ENCODE data around the gene ADAM20. TPM values are rescaled to one million over a fixed set of nuclear protein-coding genes. Genes with fewer than 3 reads are reported as not detected.

ADAM20 gene
- total RNA-seq, 4 donors from 2014 or later, result 0.51 to 4.5 (median 1.7) TPM; not detected in 1

DNA sequence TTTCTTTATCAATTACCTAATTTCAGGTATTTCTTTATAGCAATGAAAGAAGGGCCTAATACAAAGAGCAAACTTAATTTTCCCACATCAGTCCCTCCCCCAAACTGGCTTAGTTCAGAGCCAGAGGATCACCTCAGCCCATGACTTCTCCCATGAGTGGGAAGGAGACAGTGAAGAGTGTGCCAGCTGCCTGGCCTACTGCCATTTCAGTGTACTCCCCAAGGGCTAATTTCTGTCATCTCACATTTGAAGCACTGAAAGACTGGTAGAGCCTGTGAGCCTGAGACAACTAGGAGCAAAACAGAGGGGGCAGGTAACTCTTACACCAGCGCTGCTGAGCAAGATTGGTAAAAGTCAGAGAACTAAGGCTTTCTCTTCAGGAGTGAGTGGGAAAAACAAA lies 29.1 kb upstream of the ADAM20 start:
- no peaks in the 10 kb centered on the region for H3K4me1 ChIP-seq
- TF ChIP-seq, protein P1, sequence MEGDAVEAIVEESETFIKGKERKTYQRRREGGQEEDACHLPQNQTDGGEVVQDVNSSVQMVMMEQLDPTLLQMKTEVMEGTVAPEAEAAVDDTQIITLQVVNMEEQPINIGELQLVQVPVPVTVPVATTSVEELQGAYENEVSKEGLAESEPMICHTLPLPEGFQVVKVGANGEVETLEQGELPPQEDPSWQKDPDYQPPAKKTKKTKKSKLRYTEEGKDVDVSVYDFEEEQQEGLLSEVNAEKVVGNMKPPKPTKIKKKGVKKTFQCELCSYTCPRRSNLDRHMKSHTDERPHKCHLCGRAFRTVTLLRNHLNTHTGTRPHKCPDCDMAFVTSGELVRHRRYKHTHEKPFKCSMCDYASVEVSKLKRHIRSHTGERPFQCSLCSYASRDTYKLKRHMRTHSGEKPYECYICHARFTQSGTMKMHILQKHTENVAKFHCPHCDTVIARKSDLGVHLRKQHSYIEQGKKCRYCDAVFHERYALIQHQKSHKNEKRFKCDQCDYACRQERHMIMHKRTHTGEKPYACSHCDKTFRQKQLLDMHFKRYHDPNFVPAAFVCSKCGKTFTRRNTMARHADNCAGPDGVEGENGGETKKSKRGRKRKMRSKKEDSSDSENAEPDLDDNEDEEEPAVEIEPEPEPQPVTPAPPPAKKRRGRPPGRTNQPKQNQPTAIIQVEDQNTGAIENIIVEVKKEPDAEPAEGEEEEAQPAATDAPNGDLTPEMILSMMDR (IDR thresholded peaks at IDR 0.05), result no peak
- TF ChIP-seq POLR2A (IDR thresholded peaks at IDR 0.05), result no peak
- intact Hi-C loops (cut with DNase I; ENCODE audit: low total_unique reads), result no loop called here
- DNase-seq, result no peak
- H3K9me3 ChIP-seq, result no peaks in the 10 kb centered on the region
- H3K27ac ChIP-seq, result no peak overlapping the region
- no peaks in the 10 kb centered on the region for H3K27me3 ChIP-seq
- no peak overlapping the region for H3K4me3 ChIP-seq
- H3K36me3 ChIP-seq, result no peaks in the 10 kb centered on the region

DNA sequence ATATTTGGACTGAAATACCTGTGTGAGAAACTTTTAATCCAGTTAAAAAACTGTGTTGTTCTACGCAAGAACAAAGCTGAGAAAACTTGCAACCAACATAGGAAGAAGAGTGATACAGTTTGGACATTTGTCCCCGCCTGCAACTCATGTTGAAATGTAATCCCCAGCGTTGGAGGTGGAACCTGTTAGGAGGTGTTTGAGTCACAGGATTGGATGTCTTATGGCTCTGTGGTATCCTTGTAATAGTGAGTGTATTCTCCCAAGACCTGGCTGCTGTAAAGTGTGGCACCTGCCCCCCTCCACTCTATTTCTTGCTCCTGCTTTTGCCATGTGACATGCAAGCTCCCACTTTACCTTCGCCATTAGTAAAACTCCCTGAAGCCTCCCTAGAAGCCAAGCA lies 28.6 kb upstream of the ADAM20 start:
- Histone ChIP-seq H3K27me3 (no peaks in the 10 kb centered on the region), H3K9me3 (no peaks in the 10 kb centered on the region), H3K36me3 (no peaks in the 10 kb centered on the region), H3K4me3 (no peak overlapping the region), H3K4me1 (no peaks in the 10 kb centered on the region), H3K27ac (no peak overlapping the region)
- no peak for DNase-seq
- no peak for TF ChIP-seq POLR2A (IDR thresholded peaks at IDR 0.05)
- TF ChIP-seq, protein P1 (IDR thresholded peaks at IDR 0.05), result no peak
- intact Hi-C loops (cut with DNase I; ENCODE audit: low total_unique reads), result no loop called here

DNA sequence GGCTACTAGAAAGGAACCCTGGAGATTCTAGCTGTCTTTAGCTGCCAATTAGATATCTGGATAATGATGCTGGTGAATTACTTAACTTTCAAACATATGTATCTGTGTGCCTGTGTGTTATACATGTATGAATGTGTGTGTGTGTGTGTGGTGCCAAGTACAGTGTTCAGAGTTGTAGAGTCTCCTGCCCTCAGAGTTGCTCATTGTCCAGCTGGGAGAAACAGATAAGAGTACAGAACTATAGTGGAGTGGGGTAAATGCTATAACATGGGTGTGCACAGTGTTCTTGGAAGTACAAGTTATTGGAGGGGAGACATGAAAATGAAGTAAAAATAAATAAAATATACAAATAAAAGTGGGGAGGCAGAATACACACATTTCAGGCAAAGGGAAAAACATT lies 23.6 kb upstream of the ADAM20 start:
- no peaks in the 10 kb centered on the region for H3K4me1 ChIP-seq
- intact Hi-C loops (cut with DNase I; ENCODE audit: low total_unique reads), result no loop called here
- no peaks in the 10 kb centered on the region for H3K36me3 ChIP-seq
- TF ChIP-seq, protein P1 (IDR thresholded peaks at IDR 0.05), result no peak
- TF ChIP-seq POLR2A (IDR thresholded peaks at IDR 0.05), result no peak
- no peak for DNase-seq
- no peaks in the 10 kb centered on the region for H3K27me3 ChIP-seq
- no peak overlapping the region for H3K27ac ChIP-seq
- H3K4me3 ChIP-seq, result no peak overlapping the region
- H3K9me3 ChIP-seq, result no peaks in the 10 kb centered on the region

DNA sequence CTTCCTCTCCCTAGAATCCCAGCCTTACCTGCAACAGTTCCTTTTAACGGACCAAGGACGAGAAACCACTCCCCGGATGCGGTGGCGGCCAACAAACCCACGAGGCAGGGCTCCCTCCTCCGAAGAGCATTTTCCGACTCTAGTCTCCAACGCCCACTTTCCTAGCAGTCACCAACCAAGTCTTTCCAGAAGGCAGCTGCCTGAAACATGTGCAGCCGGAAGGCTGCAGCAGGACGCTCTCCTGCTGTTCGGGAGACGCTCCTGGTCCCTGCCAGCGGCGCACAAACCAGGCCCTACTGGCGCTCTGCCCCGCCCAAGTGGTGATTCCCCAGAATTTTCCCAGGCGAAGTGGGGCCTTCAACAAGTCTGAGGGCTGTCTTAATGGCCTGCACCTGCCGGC lies 21.1 kb upstream of the ADAM20 start:
- Histone ChIP-seq H3K27ac (no peak overlapping the region), H3K4me3 (no peak overlapping the region), H3K36me3 (no peaks in the 10 kb centered on the region), H3K4me1 (no peaks in the 10 kb centered on the region), H3K27me3 (no peaks in the 10 kb centered on the region), H3K9me3 (no peaks in the 10 kb centered on the region)
- no peak for DNase-seq
- intact Hi-C loops (cut with DNase I; ENCODE audit: low total_unique reads), result no loop called here
- TF ChIP-seq, protein P1 (IDR thresholded peaks at IDR 0.05), result no peak
- no peak for TF ChIP-seq POLR2A (IDR thresholded peaks at IDR 0.05)

DNA sequence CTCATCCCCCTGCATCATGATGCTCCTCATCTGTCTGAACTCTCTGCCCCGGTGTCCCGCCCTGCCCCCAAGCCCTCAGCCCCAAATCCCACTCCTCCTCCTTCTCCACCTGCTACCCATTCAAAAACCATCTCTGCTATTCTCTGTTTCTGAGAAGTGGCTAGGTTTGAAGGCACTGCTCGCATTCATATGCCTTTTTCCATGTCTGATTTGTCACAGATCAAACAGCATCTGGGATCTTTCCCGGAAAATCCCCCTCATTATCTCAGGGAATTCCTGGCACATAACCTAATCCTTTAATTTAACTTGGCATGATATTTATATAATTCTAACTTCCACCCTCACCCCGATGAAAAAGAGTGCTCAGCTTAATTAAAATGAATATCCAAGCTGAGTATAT lies 3.3 kb upstream of the ADAM20 start:
- Histone ChIP-seq H3K27me3 (no peaks in the 10 kb centered on the region), H3K4me1 (no peaks in the 10 kb centered on the region), H3K9me3 (peaks cover 0 to 9% of the 10 kb centered on the region in 2 donors), H3K36me3 (no peaks in the 10 kb centered on the region), H3K4me3 (no peak overlapping the region), H3K27ac (no peak overlapping the region)
- TF ChIP-seq POLR2A (IDR thresholded peaks at IDR 0.05), result no peak
- TF ChIP-seq, protein P1 (IDR thresholded peaks at IDR 0.05), result no peak
- no peak for DNase-seq
- intact Hi-C loops (cut with DNase I; ENCODE audit: low total_unique reads), result no loop called here
